Adrenal gland (tissue), 12 donors: ENCODE results near the gene FES. TPM values are rescaled to one million over a fixed set of nuclear protein-coding genes. Genes with fewer than 3 reads are reported as not detected.

Experiments
- DNase-seq, 7 donors: peaks; one replicate each; pipeline ENCODE4 v3.0.0-alpha.2; 2019 to 2020
- H3K27ac ChIP-seq, 5 donors: fragments of 200-600 bp; sonication (generic) in 4 of 5; 1 replicate in 3 of 5; 2 replicates in 2 of 5; pipeline versions ENCODE4 v1.5.1 to v1.8.0; 2016 to 2020; ENCODE audit warnings: mild to moderate bottlenecking in 1 of 5
- H3K27me3 ChIP-seq: fragments of 200-600 bp; 2 replicates; pipeline ENCODE4 v1.8.0; 2021
- H3K36me3 ChIP-seq, 2 donors: fragments of 200-600 bp; replicated peaks in 1 of 2; 1 replicate in 1 of 2; 2 replicates in 1 of 2; pipeline versions ENCODE4 v1.5.1 to v1.8.0; 2018 to 2022
- H3K4me1 ChIP-seq, 2 donors: fragments of 200-600 bp; replicated peaks in 1 of 2; 1 replicate in 1 of 2; 2 replicates in 1 of 2; pipeline versions ENCODE4 v1.5.1 to v1.8.0; 2018 to 2021
- H3K4me3 ChIP-seq, 4 donors: fragments of 200-600 bp; sonication (generic) in 3 of 4; one replicate each; pipeline ENCODE4 v1.5.1; 2016 to 2018
- H3K9me3 ChIP-seq, 3 donors: fragments of 200-600 bp; sonication (generic) in 1 of 3; replicated peaks in 1 of 3; 1 replicate in 2 of 3; 2 replicates in 1 of 3; pipeline versions ENCODE4 v1.5.1 to v1.8.0; 2016 to 2021
- CTCF ChIP-seq, 6 experiments: fragments of 450-650 bp in 4 of 6; fragments of 200-600 bp in 2 of 6; sonication (generic) in 1 of 6; IDR thresholded peaks; 1 replicate in 5 of 6; 2 replicates in 1 of 6; pipeline versions ENCODE4 v1.5.1 to v1.8.0; 2016 to 2021; ENCODE audit warnings: antibody characterized with exemption in 6 of 6, mild to moderate bottlenecking in 2 of 6, moderate library complexity in 1 of 6
- POLR2A ChIP-seq, 2 donors: fragments of 450-650 bp; IDR thresholded peaks; one replicate each; pipeline ENCODE4 v1.6.1; 2017; ENCODE audit warnings: antibody characterized with exemption in 2 of 2, mild to moderate bottlenecking in 2 of 2, moderate library complexity in 1 of 2
- WGBS, 4 donors: extraction: QIAGEN DNeasy Blood & Tissue Kit in 2 of 4; methylation state at CpG; one replicate each; pipeline versions ENCODE4 v1.1.5 to v1.1.7; 2013 to 2017; 5-methylcytosine and 5-hydroxymethylcytosine counted together
- intact Hi-C, 2 donors: fragments of 100-400 bp; cut with DNase I; formaldehyde crosslinking; loops; one replicate each; pipeline versions ENCODE4 v1.14.1 to v1.15.0; 2022 to 2023
- polyA plus RNA-seq, 3 donors: library from polyadenylated mRNA; stranded (reverse); fragments of 200-250 nt in 2 of 3; fragments of 350-450 nt in 1 of 3; fragmentation: Illumina TruSeq in 1 of 3; extraction: RNeasy Lipid Tissue Mini Kit (QIAGEN cat#74804) in 1 of 3; gene quantifications; one replicate each; pipeline ENCODE4 v1.2.3, GENCODE V29; 2013 to 2014
- total RNA-seq, 9 donors: library from RNA; depleted of rRNA in 4 of 9; stranded (reverse); fragments of >200 nt in 4 of 9; fragments of 120-200 nt in 1 of 9; fragmentation: NEBNext Ultra II Directional in 1 of 9; extraction: Animal tissue kit (Norgen Biotek cat#: 25700) in 1 of 9; gene quantifications; one replicate each; pipeline versions ENCODE4 v1.1.0 to v1.2.4, GENCODE V29; 2013 to 2023
- donor health status: healthy with polysubstance abuse.
- donor health status: Bipolar disorder and iron deficiency.
- donor health status: DM: yes; HTN: yes; CAD: no.
- donor health status: DM: no; HTN: no; CAD: no.
- donor health status: DM: no; HTN: no; CAD: no.
- donor health status: DM: yes; HTN: yes; CAD: no.

The FES gene
- total and polyA plus RNA-seq, 12 donors, result 2.3 to 82.3 (median 24.9) TPM

DNA sequence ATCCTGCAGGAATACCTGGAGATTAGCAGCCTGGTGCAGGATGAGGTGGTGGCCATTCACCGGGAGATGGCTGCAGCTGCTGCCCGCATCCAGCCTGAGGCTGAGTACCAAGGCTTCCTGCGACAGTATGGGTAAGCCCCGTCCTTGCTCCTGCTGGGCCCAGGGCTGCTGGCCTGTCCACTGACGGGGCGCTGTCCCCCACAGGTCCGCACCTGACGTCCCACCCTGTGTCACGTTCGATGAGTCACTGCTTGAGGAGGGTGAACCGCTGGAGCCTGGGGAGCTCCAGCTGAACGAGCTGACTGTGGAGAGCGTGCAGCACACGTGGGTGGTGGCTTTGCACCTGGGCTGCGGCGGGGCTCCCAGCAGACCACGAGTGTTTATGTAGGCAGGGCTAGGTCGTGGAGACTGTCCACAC, 5.0 kb downstream of the FES start:
- no peaks in the 10 kb centered on the region for H3K27me3 ChIP-seq
- H3K9me3 ChIP-seq, result no peaks in the 10 kb centered on the region
- peaks cover 0 to 61% of the 10 kb centered on the region in 2 donors for H3K36me3 ChIP-seq
- peaks cover 0 to 18% of the 10 kb centered on the region in 2 donors for H3K4me1 ChIP-seq
- TF ChIP-seq CTCF (IDR thresholded peaks at IDR 0.05) (no peak), POLR2A (IDR thresholded peaks at IDR 0.05) (no peak)
- H3K27ac ChIP-seq, result no peak overlapping the region
- H3K4me3 ChIP-seq, result no peak overlapping the region
- 84 to 96% (median 89%) methylated on average over 10 to 18 of the region's 18 CpGs for WGBS, 4 donors
- no peak for DNase-seq
- intact Hi-C loops, result loop anchor here (5.0 to 10.0 kb wide), 2 partner anchors 175 to 242 kb away; partner anchors contain the start of gene BLM (in 1 of the 2)

DNA sequence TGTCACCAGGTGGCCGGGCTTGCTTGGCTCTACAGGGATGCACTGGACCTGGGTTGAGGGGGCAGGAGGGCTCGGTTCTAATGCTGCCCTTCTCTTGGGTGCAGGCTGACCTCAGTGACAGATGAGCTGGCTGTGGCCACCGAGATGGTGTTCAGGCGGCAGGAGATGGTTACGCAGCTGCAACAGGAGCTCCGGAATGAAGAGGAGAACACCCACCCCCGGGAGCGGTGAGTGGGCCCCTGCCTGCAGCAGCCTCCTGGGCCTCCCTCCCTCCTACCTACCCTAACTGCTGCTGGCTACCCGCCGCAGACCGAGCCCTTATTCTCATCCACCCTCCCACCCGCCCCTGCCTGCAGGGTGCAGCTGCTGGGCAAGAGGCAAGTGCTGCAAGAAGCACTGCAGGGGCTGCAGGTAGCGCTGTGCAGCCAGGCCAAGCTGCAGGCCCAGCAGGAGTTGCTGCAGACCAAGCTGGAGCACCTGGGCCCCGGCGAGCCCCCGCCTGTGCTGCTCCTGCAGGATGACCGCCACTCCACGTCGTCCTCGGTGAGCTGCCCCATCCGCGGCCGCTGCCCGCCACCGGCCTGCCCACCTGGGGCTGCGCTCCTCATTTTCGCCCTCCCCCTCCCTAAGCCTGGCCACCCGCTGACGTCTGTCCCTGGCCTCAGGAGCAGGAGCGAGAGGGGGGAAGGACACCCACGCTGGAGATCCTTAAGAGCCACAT, 5.6 kb downstream of the FES start:
- 87 to 89% (median 88%) methylated on average over 15 to 31 of the region's 31 CpGs for WGBS, 4 donors
- H3K27me3 ChIP-seq, result no peaks in the 10 kb centered on the region
- TF ChIP-seq CTCF (IDR thresholded peaks at IDR 0.05), result no peak
- no peak for TF ChIP-seq POLR2A (IDR thresholded peaks at IDR 0.05)
- H3K4me3 ChIP-seq, result no peak overlapping the region
- intact Hi-C loops, result loop anchor here (5.0 to 10.0 kb wide), 2 partner anchors 175 to 243 kb away; partner anchors contain the start of gene BLM (in 1 of the 2)
- peaks cover 0 to 17% of the 10 kb centered on the region in 2 donors for H3K4me1 ChIP-seq
- H3K27ac ChIP-seq, result no peak overlapping the region
- peaks cover 0 to 65% of the 10 kb centered on the region in 2 donors for H3K36me3 ChIP-seq
- DNase-seq, result no peak
- no peaks in the 10 kb centered on the region for H3K9me3 ChIP-seq

DNA sequence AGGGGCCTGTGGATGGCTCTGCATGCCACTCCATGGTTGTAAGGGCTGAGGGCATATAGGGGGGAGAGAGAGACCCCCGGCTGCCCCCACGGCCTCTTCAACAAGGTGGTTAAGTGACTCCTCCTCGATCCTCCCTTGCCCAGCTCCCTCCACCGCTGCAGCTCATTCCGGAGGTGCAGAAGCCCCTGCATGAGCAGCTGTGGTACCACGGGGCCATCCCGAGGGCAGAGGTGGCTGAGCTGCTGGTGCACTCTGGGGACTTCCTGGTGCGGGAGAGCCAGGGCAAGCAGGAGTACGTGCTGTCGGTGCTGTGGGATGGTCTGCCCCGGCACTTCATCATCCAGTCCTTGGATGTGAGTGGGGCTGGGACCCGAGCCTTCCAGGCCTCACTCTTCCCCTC, 6.5 kb downstream of the FES start:
- WGBS, 4 donors, result 78 to 84% (median 78%) methylated on average over 8 to 12 of the region's 12 CpGs; no CpG with 5 or more reads in 1 of the 4 donors
- TF ChIP-seq CTCF (IDR thresholded peaks at IDR 0.05) (no peak), POLR2A (IDR thresholded peaks at IDR 0.05) (no peak)
- Histone ChIP-seq H3K9me3 (no peaks in the 10 kb centered on the region), H3K4me1 (peaks cover 2 to 15% of the 10 kb centered on the region in 2 donors), H3K36me3 (peaks cover 0 to 74% of the 10 kb centered on the region in 2 donors), H3K27ac (no peak overlapping the region), H3K4me3 (no peak overlapping the region), H3K27me3 (no peaks in the 10 kb centered on the region)
- intact Hi-C loops, result no loop called here
- no peak for DNase-seq

DNA sequence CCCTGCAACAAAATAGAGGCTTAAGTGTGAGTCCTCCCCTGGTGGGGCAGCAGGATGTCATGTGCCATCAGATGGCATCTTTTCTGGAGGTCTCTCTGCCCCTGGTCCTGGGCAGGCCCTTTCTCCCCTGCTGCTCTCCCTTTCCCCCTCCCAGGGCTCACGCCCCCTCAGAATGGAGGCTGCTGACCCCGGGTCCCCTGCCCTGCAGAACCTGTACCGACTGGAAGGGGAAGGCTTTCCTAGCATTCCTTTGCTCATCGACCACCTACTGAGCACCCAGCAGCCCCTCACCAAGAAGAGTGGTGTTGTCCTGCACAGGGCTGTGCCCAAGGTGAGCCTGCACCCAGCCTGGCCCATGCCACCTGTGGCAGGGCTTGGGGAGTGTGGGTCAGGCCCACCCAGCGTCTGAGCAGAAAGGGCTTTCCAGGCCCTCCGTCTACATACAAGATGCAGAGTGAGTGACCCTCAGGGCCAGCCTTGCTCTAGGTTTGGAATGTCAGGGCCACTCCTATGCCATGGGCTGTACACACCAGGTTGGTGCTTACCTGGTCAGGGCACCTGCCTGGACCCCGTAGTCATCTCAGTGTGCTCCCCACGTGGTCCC, 7.1 kb downstream of the FES start:
- Histone ChIP-seq H3K9me3 (no peaks in the 10 kb centered on the region), H3K36me3 (peaks cover 0 to 75% of the 10 kb centered on the region in 2 donors), H3K4me1 (peaks cover 3 to 11% of the 10 kb centered on the region in 2 donors), H3K27ac (no peak overlapping the region), H3K4me3 (no peak overlapping the region), H3K27me3 (no peaks in the 10 kb centered on the region)
- no peak for DNase-seq
- 80 to 95% (median 90%) methylated on average over 3 to 8 of the region's 8 CpGs for WGBS, 4 donors
- intact Hi-C loops, result no loop called here
- TF ChIP-seq POLR2A (IDR thresholded peaks at IDR 0.05) (no peak), CTCF (IDR thresholded peaks at IDR 0.05) (no peak)
